ENCODE results near the gene PKDREJ.

Gene PKDREJ

DNA sequence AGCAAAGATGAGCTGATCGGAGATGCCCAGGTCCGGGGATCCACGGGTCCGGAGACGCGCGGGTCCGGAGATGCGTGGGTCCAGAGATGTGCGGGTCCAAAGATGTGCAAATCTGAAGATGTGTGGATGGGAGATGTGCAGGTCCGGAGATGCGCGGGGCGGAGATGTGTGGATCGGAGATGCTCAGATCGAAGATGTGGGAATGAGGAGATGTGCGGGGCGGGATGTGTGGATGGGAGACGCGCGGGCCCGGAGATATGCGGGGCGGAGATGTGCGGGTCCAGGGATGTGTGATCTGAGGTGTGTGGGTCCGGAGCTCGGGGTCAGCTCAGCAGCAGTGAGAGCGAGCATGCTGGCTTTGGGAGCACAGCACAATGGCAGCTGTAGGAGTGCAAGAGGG lies 48.5 kb downstream of the PKDREJ start:
- no peaks in the 10 kb centered on the region for H3K79me2 ChIP-seq (ENCODE audit: low read length)
- H3K4me2 ChIP-seq (ENCODE audit: low read depth, low read length) = no peak overlapping the region
- peaks cover 8% of the 10 kb centered on the region; the same call in 1 of the 2 replicates for H3F3A ChIP-seq (ENCODE audit: insufficient read depth, low read length)

DNA sequence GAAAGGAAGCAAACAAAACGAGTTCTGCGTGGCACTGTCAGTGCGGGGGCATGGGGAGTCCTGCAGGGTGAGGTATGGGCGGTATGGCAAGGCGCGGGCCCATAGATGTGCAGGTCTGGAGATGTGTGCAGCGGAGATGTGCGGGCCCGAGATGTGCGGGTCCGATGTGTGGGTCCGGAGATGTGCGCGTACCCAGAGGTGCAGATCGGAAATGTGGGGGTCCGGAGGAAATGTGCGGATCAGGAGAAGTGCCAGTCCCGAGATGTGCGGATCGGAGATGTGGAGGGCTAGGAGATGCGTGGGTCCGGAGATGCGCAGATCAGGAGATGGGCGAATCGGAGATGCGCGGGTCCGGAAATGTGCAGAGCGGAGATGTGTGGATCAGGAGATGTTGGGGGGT lies 49.0 kb downstream of the PKDREJ start:
- Histone ChIP-seq H3K27me3 (replicated peaks; ENCODE audit: insufficient read depth, low read length) (no peaks in the 10 kb centered on the region), H3K27ac (ENCODE audit: low read length) (no peak overlapping the region), H3K36me3 (replicated peaks; ENCODE audit: insufficient read depth, low read length) (no peaks in the 10 kb centered on the region), H3K9me2 (replicated peaks; ENCODE audit: insufficient read depth, low read length) (no peaks in the 10 kb centered on the region), H3K4me3 (ENCODE audit: low read length) (no peak overlapping the region), H4K20me1 (ENCODE audit: insufficient read depth, low read length) (no peaks in the 10 kb centered on the region), H3K9me3 (replicated peaks; ENCODE audit: insufficient read depth, low read length) (no peaks in the 10 kb centered on the region), H2AFZ (ENCODE audit: low read length) (no peak overlapping the region), H3K9ac (ENCODE audit: low read length) (no peak overlapping the region), H3K4me1 (ENCODE audit: low read length) (0 out of 2 replicates have a peak, but pooled peaks cover 2% of the 10 kb centered on the region), H3K79me2 (ENCODE audit: low read length) (no peaks in the 10 kb centered on the region), H3K4me2 (ENCODE audit: low read depth, low read length) (no peak overlapping the region), H3F3A (ENCODE audit: insufficient read depth, low read length) (peaks cover 3% of the 10 kb centered on the region; the same call in 1 of the 2 replicates)
- no peak for DNase-seq
- TF ChIP-seq EZH2phosphoT487 (IDR thresholded peaks at IDR 0.05; ENCODE audit: low read length) (no peak), EZH2 (optimal IDR thresholded peaks at IDR 0.05; ENCODE audit: low read depth, low read length) (no peak), CTCF (IDR thresholded peaks at IDR 0.05; ENCODE audit: low read length) (no peak)

More for the DNA sequence above, 48.5 kb downstream of the PKDREJ start:
- H3K27me3 ChIP-seq (replicated peaks; ENCODE audit: insufficient read depth, low read length) = no peaks in the 10 kb centered on the region
- 0 out of 2 replicates have a peak, but pooled peaks cover 6% of the 10 kb centered on the region for H3K4me1 ChIP-seq (ENCODE audit: low read length)
- no peaks in the 10 kb centered on the region for H3K36me3 ChIP-seq (replicated peaks; ENCODE audit: insufficient read depth, low read length)
- no peak for TF ChIP-seq EZH2phosphoT487 (IDR thresholded peaks at IDR 0.05; ENCODE audit: low read length)
- TF ChIP-seq CTCF (IDR thresholded peaks at IDR 0.05; ENCODE audit: low read length) = no peak
- TF ChIP-seq EZH2 (optimal IDR thresholded peaks at IDR 0.05; ENCODE audit: low read depth, low read length) = no peak
- no peaks in the 10 kb centered on the region for H3K9me3 ChIP-seq (replicated peaks; ENCODE audit: insufficient read depth, low read length)
- no peak overlapping the region for H2AFZ ChIP-seq (ENCODE audit: low read length)
- no peaks in the 10 kb centered on the region for H3K9me2 ChIP-seq (replicated peaks; ENCODE audit: insufficient read depth, low read length)
- no peak overlapping the region for H3K9ac ChIP-seq (ENCODE audit: low read length)
- no peak overlapping the region for H3K4me3 ChIP-seq (ENCODE audit: low read length)
- H4K20me1 ChIP-seq (ENCODE audit: insufficient read depth, low read length) = no peaks in the 10 kb centered on the region
- no peak for DNase-seq
- no peak overlapping the region for H3K27ac ChIP-seq (ENCODE audit: low read length)

GRCh38 chr22:46213052-46213451 lies 50.1 kb downstream of the PKDREJ start:
- no peaks in the 10 kb centered on the region for H3F3A ChIP-seq (ENCODE audit: insufficient read depth, low read length)
- H3K79me2 ChIP-seq (ENCODE audit: low read length) = no peaks in the 10 kb centered on the region
- H3K9me2 ChIP-seq (replicated peaks; ENCODE audit: insufficient read depth, low read length) = no peaks in the 10 kb centered on the region
- H3K27me3 ChIP-seq (replicated peaks; ENCODE audit: insufficient read depth, low read length) = no peaks in the 10 kb centered on the region
- H3K4me1 ChIP-seq (ENCODE audit: low read length) = no peaks in the 10 kb centered on the region
- no peak overlapping the region for H2AFZ ChIP-seq (ENCODE audit: low read length)
- no peak for DNase-seq
- no peak for TF ChIP-seq EZH2 (optimal IDR thresholded peaks at IDR 0.05; ENCODE audit: low read depth, low read length)
- no peak for TF ChIP-seq EZH2phosphoT487 (IDR thresholded peaks at IDR 0.05; ENCODE audit: low read length)
- TF ChIP-seq CTCF (IDR thresholded peaks at IDR 0.05; ENCODE audit: low read length) = no peak
- no peaks in the 10 kb centered on the region for H3K9me3 ChIP-seq (replicated peaks; ENCODE audit: insufficient read depth, low read length)
- H3K9ac ChIP-seq (ENCODE audit: low read length) = no peak overlapping the region
- H4K20me1 ChIP-seq (ENCODE audit: insufficient read depth, low read length) = no peaks in the 10 kb centered on the region
- no peak overlapping the region for H3K4me2 ChIP-seq (ENCODE audit: low read depth, low read length)
- no peak overlapping the region for H3K4me3 ChIP-seq (ENCODE audit: low read length)
- H3K36me3 ChIP-seq (replicated peaks; ENCODE audit: insufficient read depth, low read length) = no peaks in the 10 kb centered on the region
- H3K27ac ChIP-seq (ENCODE audit: low read length) = no peak overlapping the region

All from MM.1S (cell line).